Vagina (tissue), 2 donors: Measurements from ENCODE around the gene PTPRM. TPM values are rescaled to one million over a fixed set of nuclear protein-coding genes. Genes with fewer than 3 reads are reported as not detected.

Experiments
- DNase-seq, 2 donors: peaks; one replicate each; pipeline ENCODE4 v3.0.0-alpha.2; 2017; ENCODE audit errors: extremely low spot score in 2 of 2
- H3K27ac ChIP-seq: fragments of 200-600 bp; sonication (generic); one replicate; pipeline ENCODE4 v1.5.1; 2019
- H3K27me3 ChIP-seq: fragments of 200-600 bp; sonication (generic); one replicate; pipeline ENCODE4 v1.5.1; 2019
- H3K36me3 ChIP-seq, 2 donors: fragments of 200-600 bp; sonication (generic); one replicate each; pipeline ENCODE4 v1.5.1; 2017 to 2019
- H3K4me1 ChIP-seq: fragments of 200-600 bp; sonication (generic); one replicate; pipeline ENCODE4 v1.5.1; 2019
- H3K4me3 ChIP-seq, 2 donors: fragments of 200-600 bp; sonication (generic); 1 replicate in 1 of 2; 2 replicates in 1 of 2; pipeline ENCODE4 v1.5.1; 2016 to 2019
- H3K9me3 ChIP-seq: fragments of 200-600 bp; sonication (generic); one replicate; pipeline ENCODE4 v1.5.1; 2019
- CTCF ChIP-seq, 3 experiments: fragments of 450-650 bp in 2 of 3; fragments of 200-600 bp in 1 of 3; sonication (generic) in 1 of 3; IDR thresholded peaks; one replicate each; pipeline ENCODE4 v1.5.1; 2017 to 2019; ENCODE audit warnings: antibody characterized with exemption in 3 of 3, mild to moderate bottlenecking in 2 of 3, moderate library complexity in 2 of 3
- POLR2A ChIP-seq, 2 donors: fragments of 450-650 bp; IDR thresholded peaks; one replicate each; pipeline ENCODE4 v1.6.1; 2017; ENCODE audit warnings: antibody characterized with exemption in 2 of 2, mild to moderate bottlenecking in 2 of 2, moderate library complexity in 2 of 2
- POLR2AphosphoS5 ChIP-seq, 2 donors: sonication (generic); formaldehyde crosslinking; IDR thresholded peaks; one replicate each; pipeline ENCODE4 v1.9.0; 2017; ENCODE audit warnings: antibody characterized with exemption in 2 of 2, mild to moderate bottlenecking in 2 of 2, low read depth in 1 of 2; ENCODE audit not compliant: insufficient read depth in 1 of 2
- intact Hi-C: fragments of 100-400 bp; cut with DNase I; formaldehyde crosslinking; loops from one replicate; pipeline ENCODE4 v1.15.1; 2023
- total RNA-seq: library from RNA; depleted of rRNA; stranded (reverse); fragments of >200 nt; gene quantifications from one replicate; pipeline ENCODE4 v1.2.3, GENCODE V29; 2016

Gene PTPRM
- total RNA-seq, 1 donor from 2014 or later, result 60.2 TPM

DNA sequence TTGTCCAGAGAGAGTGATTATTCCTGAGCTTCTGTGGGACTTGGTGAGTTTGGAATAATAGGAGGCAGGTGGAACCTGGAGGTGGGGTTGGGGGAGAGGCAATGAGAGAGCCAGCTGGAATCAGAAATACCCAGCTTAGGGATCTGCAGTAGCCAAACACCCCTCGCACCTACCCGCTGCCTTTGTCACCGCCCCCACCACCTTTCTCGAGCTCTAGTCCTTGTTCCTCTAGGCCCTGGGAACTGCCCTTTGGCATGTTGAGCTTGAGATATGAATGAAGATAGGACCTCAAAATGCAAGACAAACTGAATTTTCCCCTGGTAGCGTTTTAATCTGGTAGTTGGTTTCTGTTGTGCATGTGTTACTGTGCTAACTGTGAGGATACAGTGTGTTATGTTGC is 242.9 kb downstream of the PTPRM start:
- Histone ChIP-seq H3K4me1 (no peaks in the 10 kb centered on the region), H3K4me3 (no peak overlapping the region), H3K27ac (no peak overlapping the region), H3K9me3 (peaks cover 6% of the 10 kb centered on the region), H3K36me3 (no peaks in the 10 kb centered on the region), H3K27me3 (no peaks in the 10 kb centered on the region)
- intact Hi-C loops, result no loop called here
- DNase-seq, result no peak
- TF ChIP-seq POLR2AphosphoS5 (IDR thresholded peaks at IDR 0.05; ENCODE audit: insufficient read depth in 1 of 2, low read depth in 1 of 2) (no peak), CTCF (IDR thresholded peaks at IDR 0.05) (no peak), POLR2A (IDR thresholded peaks at IDR 0.05) (no peak)

- DNase-seq, result no peak
- intact Hi-C loops, result no loop called here
- Histone ChIP-seq H3K27me3 (no peaks in the 10 kb centered on the region), H3K4me3 (no peak overlapping the region), H3K36me3 (no peaks in the 10 kb centered on the region), H3K27ac (no peak overlapping the region), H3K9me3 (peaks cover 7% of the 10 kb centered on the region), H3K4me1 (no peaks in the 10 kb centered on the region)
- no peak for TF ChIP-seq POLR2AphosphoS5 (IDR thresholded peaks at IDR 0.05; ENCODE audit: insufficient read depth in 1 of 2, low read depth in 1 of 2)
These were observed 245.4 kb downstream of the PTPRM start for GRCh38 chr18:7812431-7813063.

GRCh38 chr18:7813131-7813530 is 246.0 kb downstream of the PTPRM start:
- Histone ChIP-seq H3K27ac (no peak overlapping the region), H3K36me3 (no peaks in the 10 kb centered on the region), H3K4me1 (no peaks in the 10 kb centered on the region), H3K9me3 (peaks cover 7% of the 10 kb centered on the region), H3K4me3 (no peak overlapping the region), H3K27me3 (no peaks in the 10 kb centered on the region)
- intact Hi-C loops, result no loop called here
- DNase-seq, result no peak
- TF ChIP-seq POLR2A (IDR thresholded peaks at IDR 0.05) (no peak), POLR2AphosphoS5 (IDR thresholded peaks at IDR 0.05; ENCODE audit: insufficient read depth in 1 of 2, low read depth in 1 of 2) (no peak), CTCF (IDR thresholded peaks at IDR 0.05) (no peak)

DNA sequence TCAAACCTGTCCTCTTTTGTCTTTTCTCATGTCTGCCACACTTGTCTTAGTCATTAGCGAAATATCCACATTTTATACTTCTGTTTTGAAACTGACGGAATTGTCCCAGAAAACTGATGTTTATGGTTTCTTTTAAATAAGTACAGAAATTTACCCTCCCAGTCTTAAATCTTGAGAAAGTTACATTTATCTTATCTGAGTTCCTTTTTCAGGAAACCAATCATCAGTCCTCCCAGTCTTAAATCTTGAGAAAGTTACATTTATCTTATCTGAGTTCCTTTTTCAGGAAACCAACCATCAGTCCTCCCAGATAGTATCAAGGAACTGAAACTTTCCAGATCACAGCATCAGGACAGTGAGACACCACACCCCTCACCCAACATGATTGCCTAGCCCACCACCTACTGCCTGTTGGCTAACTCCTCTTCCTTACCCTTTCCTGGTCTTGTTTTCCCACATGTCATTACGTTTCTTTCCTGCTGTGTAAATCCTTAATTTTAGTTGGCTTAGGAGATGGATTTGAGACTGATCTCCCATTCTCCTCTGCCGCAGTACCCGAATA is 247.7 kb downstream of the PTPRM start:
- Histone ChIP-seq H3K27me3 (no peaks in the 10 kb centered on the region), H3K27ac (no peak overlapping the region), H3K4me1 (no peaks in the 10 kb centered on the region), H3K36me3 (no peaks in the 10 kb centered on the region), H3K4me3 (no peak overlapping the region), H3K9me3 (peaks cover 7% of the 10 kb centered on the region)
- DNase-seq, result no peak
- intact Hi-C loops, result no loop called here
- TF ChIP-seq CTCF (IDR thresholded peaks at IDR 0.05) (no peak), POLR2A (IDR thresholded peaks at IDR 0.05) (no peak), POLR2AphosphoS5 (IDR thresholded peaks at IDR 0.05; ENCODE audit: insufficient read depth in 1 of 2, low read depth in 1 of 2) (no peak)

DNA sequence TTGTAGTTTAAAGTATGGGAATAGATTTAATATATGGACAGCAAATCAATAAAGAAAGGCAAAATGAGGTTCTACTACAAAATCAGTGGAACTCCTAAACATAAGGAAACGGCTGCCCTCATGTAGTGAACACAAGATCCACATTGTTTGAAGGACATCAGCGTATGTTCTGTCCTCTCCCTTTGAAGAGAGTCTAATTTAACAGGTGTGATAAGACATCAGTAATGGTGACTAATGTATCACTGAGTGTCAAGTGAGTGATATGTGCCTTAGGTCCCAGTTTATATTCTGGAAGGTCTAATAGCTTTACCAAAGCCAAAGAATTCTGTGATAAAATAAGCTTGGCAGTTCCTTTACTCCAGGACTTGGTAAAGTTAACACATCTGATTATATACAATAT is 248.7 kb downstream of the PTPRM start:
- no peak overlapping the region for H3K4me3 ChIP-seq
- no peaks in the 10 kb centered on the region for H3K27me3 ChIP-seq
- TF ChIP-seq POLR2AphosphoS5 (IDR thresholded peaks at IDR 0.05; ENCODE audit: insufficient read depth in 1 of 2, low read depth in 1 of 2) (no peak), CTCF (IDR thresholded peaks at IDR 0.05) (no peak), POLR2A (IDR thresholded peaks at IDR 0.05) (no peak)
- DNase-seq, result no peak
- intact Hi-C loops, result no loop called here
- no peaks in the 10 kb centered on the region for H3K36me3 ChIP-seq
- H3K4me1 ChIP-seq, result no peaks in the 10 kb centered on the region
- H3K9me3 ChIP-seq, result peaks cover 7% of the 10 kb centered on the region
- H3K27ac ChIP-seq, result no peak overlapping the region
